Endothelial cell (in vitro differentiated cells): ENCODE results near the gene NELFE. TPM values are rescaled to one million over a fixed set of nuclear protein-coding genes. Genes with fewer than 3 reads are reported as not detected.
"Not testable (repeated sequence)": the region's sequence is repeated elsewhere in the genome, so short reads cannot be mapped to it uniquely, and the experiment has no call there.

Source experiments
- DNase-seq: peaks from one replicate; pipeline ENCODE4 v3.0.0; 2021; ENCODE audit warnings: low spot score
- H3K27ac Mint-ChIP-seq: one replicate; pipeline ENCODE4 v1.8.0; 2021; ENCODE audit warnings: mixed read lengths, inconsistent platforms; ENCODE audit not compliant: unreplicated experiment
- H3K27me3 Mint-ChIP-seq: one replicate; pipeline ENCODE4 v1.8.0; 2021; ENCODE audit warnings: mild to moderate bottlenecking, moderate library complexity, mixed read lengths, inconsistent platforms; ENCODE audit not compliant: unreplicated experiment
- H3K36me3 Mint-ChIP-seq: one replicate; pipeline ENCODE4 v1.8.0; 2021; ENCODE audit warnings: mild to moderate bottlenecking, low read depth, mixed read lengths, inconsistent platforms; ENCODE audit not compliant: unreplicated experiment
- H3K4me1 Mint-ChIP-seq: one replicate; pipeline ENCODE4 v1.8.0; 2021; ENCODE audit warnings: mild to moderate bottlenecking, mixed read lengths, inconsistent platforms; ENCODE audit not compliant: unreplicated experiment
- H3K4me3 Mint-ChIP-seq: one replicate; pipeline ENCODE4 v1.8.0; 2021; ENCODE audit warnings: mild to moderate bottlenecking, mixed read lengths, inconsistent platforms; ENCODE audit not compliant: unreplicated experiment
- H3K9me3 Mint-ChIP-seq: one replicate; pipeline ENCODE4 v1.8.0; 2021; ENCODE audit warnings: mixed read lengths, inconsistent platforms; ENCODE audit not compliant: unreplicated experiment
- microRNA-seq: library from miRNA; unstranded; fragments of <30 nt; microRNA quantifications from one replicate; pipeline ENCODE4, GENCODE V29; 2020; ENCODE audit not compliant: unreplicated experiment
- total RNA-seq: library from RNA; stranded (reverse); fragmentation: NEBNext Ultra II Directional; extraction: Animal tissue kit (Norgen Biotek cat#: 25700); gene quantifications from one replicate; pipeline ENCODE4 v1.2.1, GENCODE V29; 2021; ENCODE audit not compliant: unreplicated experiment
- TF ChIP-seq, protein P1 (sequence below): fragments of 200-600 bp; sonication (generic); IDR thresholded peaks from one replicate; pipeline ENCODE4 v1.5.0; 2021; ENCODE audit warnings: antibody characterized with exemption; ENCODE audit not compliant: unreplicated experiment

The NELFE gene
- total RNA-seq, 1 donor from 2014 or later: 47.8 TPM

DNA sequence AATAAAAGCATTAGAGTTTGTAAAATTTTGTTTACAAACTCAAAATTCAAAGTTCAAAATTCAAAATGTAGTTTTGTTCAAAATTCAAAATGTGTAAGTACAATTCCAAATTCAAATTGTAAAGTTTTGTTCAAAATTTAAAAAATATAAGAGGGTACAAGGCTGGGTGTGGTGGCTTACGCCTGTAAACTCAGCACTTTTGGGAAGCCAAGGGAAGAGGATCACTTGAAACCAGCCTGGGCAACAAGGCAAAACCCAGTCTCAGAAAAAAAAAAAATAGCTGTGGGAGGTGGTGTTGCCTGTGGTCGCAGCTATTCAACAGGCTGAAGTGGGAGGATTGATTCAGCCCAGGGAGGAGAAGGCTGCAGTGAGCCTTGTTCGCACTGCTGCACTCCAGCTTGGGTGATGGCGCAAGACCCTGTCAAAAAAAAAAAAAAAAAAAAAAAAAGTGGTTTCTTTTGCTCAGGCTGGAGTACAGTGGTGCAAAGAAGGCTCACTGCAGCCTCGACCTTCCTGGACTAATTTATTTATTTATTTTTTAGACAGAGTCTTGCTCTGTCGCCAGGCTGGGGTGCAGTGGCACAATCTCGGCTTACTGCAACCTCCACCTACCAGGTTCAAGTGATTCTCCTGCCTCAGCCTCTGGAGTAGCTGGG, 51.5 kb downstream of the NELFE start:
- DNase-seq: no peak
- TF ChIP-seq, protein P1, sequence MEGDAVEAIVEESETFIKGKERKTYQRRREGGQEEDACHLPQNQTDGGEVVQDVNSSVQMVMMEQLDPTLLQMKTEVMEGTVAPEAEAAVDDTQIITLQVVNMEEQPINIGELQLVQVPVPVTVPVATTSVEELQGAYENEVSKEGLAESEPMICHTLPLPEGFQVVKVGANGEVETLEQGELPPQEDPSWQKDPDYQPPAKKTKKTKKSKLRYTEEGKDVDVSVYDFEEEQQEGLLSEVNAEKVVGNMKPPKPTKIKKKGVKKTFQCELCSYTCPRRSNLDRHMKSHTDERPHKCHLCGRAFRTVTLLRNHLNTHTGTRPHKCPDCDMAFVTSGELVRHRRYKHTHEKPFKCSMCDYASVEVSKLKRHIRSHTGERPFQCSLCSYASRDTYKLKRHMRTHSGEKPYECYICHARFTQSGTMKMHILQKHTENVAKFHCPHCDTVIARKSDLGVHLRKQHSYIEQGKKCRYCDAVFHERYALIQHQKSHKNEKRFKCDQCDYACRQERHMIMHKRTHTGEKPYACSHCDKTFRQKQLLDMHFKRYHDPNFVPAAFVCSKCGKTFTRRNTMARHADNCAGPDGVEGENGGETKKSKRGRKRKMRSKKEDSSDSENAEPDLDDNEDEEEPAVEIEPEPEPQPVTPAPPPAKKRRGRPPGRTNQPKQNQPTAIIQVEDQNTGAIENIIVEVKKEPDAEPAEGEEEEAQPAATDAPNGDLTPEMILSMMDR: no peak
- H3K4me3 Mint-ChIP-seq: no peak overlapping the region

DNA sequence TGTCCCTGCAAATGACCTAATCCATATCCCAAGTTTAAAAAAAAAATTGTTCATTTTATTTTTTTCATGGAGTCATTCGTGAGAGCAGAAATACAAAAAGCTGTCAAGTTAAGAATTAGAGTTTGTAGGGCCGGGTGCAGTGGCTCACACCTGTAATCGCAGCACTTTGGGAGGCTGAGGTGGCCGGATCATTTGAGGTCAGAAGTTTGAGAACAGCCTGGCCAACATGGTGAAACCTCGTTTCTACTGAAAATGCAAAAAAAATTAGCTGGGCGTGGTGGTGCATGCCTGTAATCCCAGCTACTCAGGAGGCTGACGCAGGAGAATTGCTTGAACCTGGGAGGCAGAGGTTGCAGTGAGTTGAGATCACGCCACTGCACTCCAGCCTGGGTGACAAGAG, 52.0 kb downstream of the NELFE start:
- not testable (repeated sequence) for H3K36me3 Mint-ChIP-seq, H3K9me3 Mint-ChIP-seq, H3K27me3 Mint-ChIP-seq, DNase-seq, H3K27ac Mint-ChIP-seq, H3K4me3 Mint-ChIP-seq, H3K4me1 Mint-ChIP-seq

More for the DNA sequence above, 51.5 kb downstream of the NELFE start:
- H3K36me3 Mint-ChIP-seq: no peaks in the 10 kb centered on the region
- peaks cover 9% of the 10 kb centered on the region for H3K27me3 Mint-ChIP-seq
- H3K27ac Mint-ChIP-seq: no peak overlapping the region
- no peaks in the 10 kb centered on the region for H3K9me3 Mint-ChIP-seq
- peaks cover 7% of the 10 kb centered on the region for H3K4me1 Mint-ChIP-seq

- no peak for DNase-seq
- H3K36me3 Mint-ChIP-seq: no peaks in the 10 kb centered on the region
- H3K4me1 Mint-ChIP-seq: peaks cover 7% of the 10 kb centered on the region
- no peaks in the 10 kb centered on the region for H3K9me3 Mint-ChIP-seq
- H3K27me3 Mint-ChIP-seq: peaks cover 9% of the 10 kb centered on the region
- no peak overlapping the region for H3K4me3 Mint-ChIP-seq
- no peak overlapping the region for H3K27ac Mint-ChIP-seq
- TF ChIP-seq, protein P1: no peak
Observed at GRCh38 chr6:31906122-31906521, 52.6 kb downstream of the NELFE start.

DNA sequence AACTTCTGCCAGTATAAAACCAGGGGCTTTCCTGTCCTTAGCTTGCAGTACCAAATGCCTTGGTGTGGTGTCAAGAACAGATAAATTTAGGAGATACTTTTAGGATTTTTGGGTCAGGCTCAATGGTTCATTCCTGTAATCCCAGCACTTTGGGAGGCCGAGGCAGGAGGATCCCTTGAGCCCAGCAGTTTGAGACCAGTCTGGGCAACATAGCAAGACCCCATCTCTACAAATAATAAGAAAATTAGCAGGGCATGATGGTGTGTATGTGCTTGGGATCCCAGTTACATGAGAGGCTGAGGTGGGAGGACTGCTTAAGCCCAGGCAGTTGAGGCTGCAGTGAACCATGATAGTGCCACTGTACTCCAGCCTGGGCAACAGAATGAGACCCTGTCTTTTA, 53.7 kb downstream of the NELFE start:
- H3K9me3 Mint-ChIP-seq: no peaks in the 10 kb centered on the region
- no peaks in the 10 kb centered on the region for H3K36me3 Mint-ChIP-seq
- no peak overlapping the region for H3K4me3 Mint-ChIP-seq
- H3K4me1 Mint-ChIP-seq: peaks cover 7% of the 10 kb centered on the region
- no peak overlapping the region for H3K27ac Mint-ChIP-seq
- H3K27me3 Mint-ChIP-seq: peaks cover 9% of the 10 kb centered on the region
- DNase-seq: no peak
- TF ChIP-seq, protein P1: no peak

DNA sequence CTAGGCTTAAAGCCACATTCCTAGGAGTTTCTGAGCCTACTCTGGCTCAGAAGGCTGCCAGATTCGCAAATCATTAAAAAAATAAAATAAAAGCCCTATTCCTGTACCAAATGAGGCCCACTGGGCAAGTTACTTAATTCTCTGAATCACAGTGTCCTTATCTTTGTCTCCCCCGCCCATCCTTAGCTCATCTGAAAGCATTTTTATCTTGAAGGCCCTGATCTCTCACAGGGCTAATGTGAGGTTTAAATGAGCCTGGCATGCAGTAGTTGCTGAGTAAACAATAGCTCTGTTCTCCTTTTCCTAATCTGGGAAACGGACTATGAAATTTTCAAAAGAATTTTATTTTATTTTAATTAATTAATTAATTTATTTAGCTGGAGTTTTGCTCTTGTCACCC, 54.8 kb downstream of the NELFE start:
- TF ChIP-seq, protein P1: no peak
- H3K27me3 Mint-ChIP-seq: peaks cover 11% of the 10 kb centered on the region
- H3K27ac Mint-ChIP-seq: no peak overlapping the region

More for the DNA sequence above, 54.8 kb downstream of the NELFE start:
- Mint-ChIP-seq H3K4me3 (no peak overlapping the region), H3K36me3 (no peaks in the 10 kb centered on the region), H3K4me1 (peaks cover 7% of the 10 kb centered on the region), H3K9me3 (no peaks in the 10 kb centered on the region)
- DNase-seq: no peak

Small RNA genes lying within 50 kb of the gene (microRNA-seq; reads per million reads assigned to microRNA genes)
- gene MIR1236: 1.6 reads per million, percentile 24 among the genes with 10 or more reads in this experiment

Other genes starting within 250 kb of the NELFE start
- gene LY6G6D, start 243.6 kb downstream of the NELFE start, total RNA-seq: not detected
- 0.28 TPM for gene LY6G6C, start 237.2 kb downstream of the NELFE start, total RNA-seq
- not detected for gene MPIG6B, start 235.6 kb downstream of the NELFE start, total RNA-seq
- 145 TPM for gene DDAH2, start 229.7 kb downstream of the NELFE start, total RNA-seq
- gene CLIC1, start 222.4 kb downstream of the NELFE start, total RNA-seq: 420 TPM
- gene MSH5, start 219.0 kb downstream of the NELFE start, total RNA-seq: 16.1 TPM
- gene SAPCD1, start 196.3 kb downstream of the NELFE start, total RNA-seq: 2.4 TPM
- 0.74 TPM for gene VWA7, start 181.6 kb downstream of the NELFE start, total RNA-seq
- gene VARS1, start 163.2 kb downstream of the NELFE start, total RNA-seq: 53.0 TPM
- 57.1 TPM for gene LSM2, start 152.0 kb downstream of the NELFE start, total RNA-seq
- gene HSPA1L, start 143.7 kb downstream of the NELFE start, total RNA-seq: 0.82 TPM
- gene HSPA1A, start 143.4 kb downstream of the NELFE start, total RNA-seq: 27.2 TPM
- gene HSPA1B, start 131.2 kb downstream of the NELFE start, total RNA-seq: 19.8 TPM
- gene NEU1, start 96.2 kb downstream of the NELFE start, total RNA-seq: 31.9 TPM
- gene SLC44A4, start 80.0 kb downstream of the NELFE start, total RNA-seq: 1.6 TPM
- 53.4 TPM for gene EHMT2, start 61.3 kb downstream of the NELFE start, total RNA-seq
- 9.0 TPM for gene ZBTB12, start 56.9 kb downstream of the NELFE start, total RNA-seq
- gene C2, start 31.3 kb downstream of the NELFE start, total RNA-seq: 0.82 TPM
- gene CFB, start 12.9 kb downstream of the NELFE start, total RNA-seq: not detected
- gene SKIC2, start 204 bp upstream of the NELFE start, total RNA-seq: 63.4 TPM
- 12.6 TPM for gene DXO, start 13.2 kb upstream of the NELFE start, total RNA-seq
- gene C4A, start 23.1 kb upstream of the NELFE start, total RNA-seq: 6.1 TPM
- 4.6 TPM for gene C4B, start 55.8 kb upstream of the NELFE start, total RNA-seq
- gene CYP21A2, start 79.4 kb upstream of the NELFE start, total RNA-seq: 0.44 TPM
- gene TNXB, start 150.4 kb upstream of the NELFE start, total RNA-seq: 7.5 TPM
- gene ATF6B, start 169.3 kb upstream of the NELFE start, total RNA-seq: 72.9 TPM
- 5.2 TPM for gene FKBPL, start 171.3 kb upstream of the NELFE start, total RNA-seq
- gene PRRT1, start 193.0 kb upstream of the NELFE start, total RNA-seq: 2.1 TPM
- 44.4 TPM for gene PPT2, start 195.2 kb upstream of the NELFE start, total RNA-seq
- gene EGFL8, start 205.6 kb upstream of the NELFE start, total RNA-seq: 37.4 TPM
- gene AGPAT1, start 217.1 kb upstream of the NELFE start, total RNA-seq: 93.3 TPM
- gene RNF5, start 219.4 kb upstream of the NELFE start, total RNA-seq: 44.4 TPM
- gene AGER, start 225.3 kb upstream of the NELFE start, total RNA-seq: 42.2 TPM
- 308 TPM for gene PBX2, start 231.2 kb upstream of the NELFE start, total RNA-seq
- gene GPSM3, start 233.7 kb upstream of the NELFE start, total RNA-seq: 49.0 TPM